ENCODE data around the gene DMTF1.
A peak's percentile ranks its signal among the peaks of the same experiment; 100 is the strongest.
"Not testable (repeated sequence)": the region's sequence is repeated elsewhere in the genome, so short reads cannot be mapped to it uniquely, and the experiment has no call there.

Gene DMTF1

DNA sequence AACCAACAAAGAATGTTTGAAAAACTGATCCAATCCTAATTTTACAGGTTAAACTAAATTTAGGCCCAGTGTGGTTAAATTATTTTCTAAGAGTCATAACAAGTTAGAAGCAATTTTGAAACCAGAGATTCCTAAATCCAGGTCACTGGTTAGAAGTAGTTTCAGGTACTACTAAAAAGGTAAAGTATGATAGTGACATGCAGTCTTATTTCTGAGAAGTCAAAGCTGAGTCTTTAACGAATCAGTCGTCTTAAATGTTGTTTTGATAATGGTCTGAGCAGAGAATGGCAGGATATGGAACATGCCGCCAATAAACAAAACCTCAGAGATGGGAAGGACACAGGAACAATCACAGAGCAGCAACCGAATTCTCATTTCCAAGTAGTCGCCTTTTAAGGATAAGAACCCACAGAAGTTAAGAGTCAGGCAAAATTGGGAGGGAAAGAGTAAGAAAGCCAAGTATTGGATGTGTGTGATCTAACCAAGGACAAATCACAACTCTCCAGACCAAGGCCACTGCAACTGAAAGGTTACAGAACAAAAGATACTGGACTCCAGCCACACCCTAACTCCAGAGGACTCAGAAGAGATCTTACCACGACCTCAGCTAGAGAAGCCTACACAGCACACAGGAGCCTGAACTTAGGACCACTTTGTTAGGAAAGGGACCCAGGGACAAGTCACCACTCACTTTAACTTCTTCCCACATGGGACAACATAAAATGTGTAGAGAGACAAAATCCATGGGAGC, 47.6 kb downstream of the DMTF1 start:
- DNase-seq (ENCODE audit: low spot score): no peak

DNA sequence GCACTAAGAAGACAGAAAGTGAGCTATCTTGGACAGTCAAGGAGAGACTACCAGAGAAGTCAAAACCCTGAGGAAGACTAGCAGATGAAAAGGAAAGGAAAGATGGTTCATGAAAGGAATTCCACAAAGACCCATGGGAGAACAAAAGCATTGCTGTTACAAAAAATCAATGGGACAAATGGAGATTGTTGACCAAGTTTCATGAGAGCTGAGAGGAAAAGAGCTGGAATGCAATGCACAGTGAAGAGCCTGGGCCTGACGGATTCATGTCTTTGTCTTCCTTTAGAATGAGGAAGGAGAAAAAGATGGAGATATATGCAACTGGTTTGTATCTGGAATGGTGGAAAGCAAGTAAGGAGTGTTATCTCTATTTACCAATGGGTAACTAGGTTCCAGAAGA, 50.0 kb downstream of the DMTF1 start:
- no peak for DNase-seq (ENCODE audit: low spot score)

DNA sequence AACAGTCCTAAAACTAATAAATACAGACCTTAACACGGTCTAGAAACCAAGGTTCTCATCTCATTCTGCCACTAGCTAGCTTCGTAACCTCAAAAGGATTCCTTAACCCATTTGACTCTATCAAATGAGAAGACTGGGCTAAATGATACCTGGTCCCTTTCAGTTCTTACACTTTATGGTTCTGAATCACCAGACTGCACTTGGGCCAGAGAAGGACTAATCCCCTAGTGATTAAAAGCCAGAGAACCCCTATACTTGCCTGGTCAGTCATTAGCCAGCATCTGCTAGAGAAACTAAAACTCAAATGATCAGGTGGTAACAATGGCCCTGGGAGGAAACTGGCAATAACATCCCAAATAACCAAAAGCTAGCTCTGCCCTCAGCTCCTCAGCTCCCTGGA, 50.5 kb downstream of the DMTF1 start:
- no peak for DNase-seq (ENCODE audit: low spot score)

DNA sequence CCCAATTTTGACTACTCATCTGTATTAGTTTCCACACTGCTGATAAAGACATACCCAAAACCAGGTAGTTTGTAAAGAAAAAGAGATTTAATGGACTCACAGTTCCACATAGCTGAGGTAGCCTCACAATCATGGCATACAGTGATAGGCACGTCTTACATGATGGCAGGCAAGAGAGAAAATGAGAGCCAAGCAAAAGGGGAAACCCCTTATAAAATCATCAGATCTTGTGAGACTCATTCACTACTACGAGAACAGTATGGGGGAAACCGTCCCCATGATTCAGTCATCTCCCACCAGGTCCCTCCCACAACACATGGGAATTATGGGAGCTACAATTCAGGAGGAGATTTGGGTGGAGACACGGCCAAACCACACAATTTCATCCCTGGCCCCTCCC, 51.7 kb downstream of the DMTF1 start:
- not testable (repeated sequence) for DNase-seq (ENCODE audit: low spot score)

DNA sequence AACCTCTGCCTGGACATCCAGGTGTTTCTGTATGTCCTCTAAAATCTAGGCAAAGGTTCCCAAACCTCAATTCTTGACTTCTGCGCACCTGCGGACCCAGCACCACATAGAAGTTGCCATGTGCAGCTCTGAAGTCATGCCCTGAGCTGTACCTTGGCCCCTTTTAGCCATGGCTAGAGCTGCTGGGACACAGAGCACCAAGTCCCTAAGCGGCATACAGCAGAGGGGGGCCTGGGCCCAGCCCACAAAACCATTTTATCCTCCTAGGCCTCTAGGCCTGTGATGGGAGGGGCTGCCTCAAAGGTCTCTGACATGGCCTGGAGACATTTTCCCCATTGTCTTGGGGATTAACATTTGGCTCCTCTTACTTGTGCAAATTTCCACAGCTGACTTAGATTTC, 52.7 kb downstream of the DMTF1 start:
- no peak for DNase-seq (ENCODE audit: low spot score)

GRCh38 chr7:87205701-87206100, 53.4 kb downstream of the DMTF1 start:
- DNase-seq (ENCODE audit: low spot score): not testable (repeated sequence)

GRCh38 chr7:87206361-87206760, 54.1 kb downstream of the DMTF1 start:
- DNase-seq (ENCODE audit: low spot score): no peak

DNA sequence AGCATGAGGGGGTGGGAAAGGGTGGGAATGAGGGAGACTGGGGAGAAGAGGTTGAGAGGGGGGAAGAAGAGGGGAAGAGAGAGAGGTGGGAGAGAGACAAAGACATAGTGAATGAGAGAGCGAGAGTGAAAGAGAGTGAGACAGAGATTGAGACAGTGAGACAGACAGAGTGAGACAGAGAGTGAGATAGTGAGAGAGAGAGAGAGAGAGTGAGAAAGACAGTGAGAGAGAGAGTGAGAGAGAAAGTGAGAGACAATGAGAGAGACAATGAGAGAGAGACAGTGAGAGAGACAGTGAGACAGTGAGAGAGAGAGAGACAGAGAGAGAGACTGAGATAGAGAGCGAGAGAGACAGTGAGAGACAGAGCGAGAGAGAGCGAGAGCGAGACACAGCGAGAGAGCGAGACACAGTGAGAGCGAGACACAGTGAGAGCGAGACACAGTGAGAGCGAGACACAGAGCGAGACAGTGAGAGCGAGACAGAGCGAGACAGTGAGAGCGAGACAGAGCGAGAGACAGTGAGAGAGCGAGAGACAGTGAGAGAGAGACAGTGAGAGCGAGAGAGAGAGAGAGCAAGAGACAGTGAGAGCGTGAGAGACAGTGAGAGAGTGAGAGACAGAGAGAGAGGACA, 57.2 kb downstream of the DMTF1 start:
- DNase-seq (ENCODE audit: low spot score): no peak

DNA sequence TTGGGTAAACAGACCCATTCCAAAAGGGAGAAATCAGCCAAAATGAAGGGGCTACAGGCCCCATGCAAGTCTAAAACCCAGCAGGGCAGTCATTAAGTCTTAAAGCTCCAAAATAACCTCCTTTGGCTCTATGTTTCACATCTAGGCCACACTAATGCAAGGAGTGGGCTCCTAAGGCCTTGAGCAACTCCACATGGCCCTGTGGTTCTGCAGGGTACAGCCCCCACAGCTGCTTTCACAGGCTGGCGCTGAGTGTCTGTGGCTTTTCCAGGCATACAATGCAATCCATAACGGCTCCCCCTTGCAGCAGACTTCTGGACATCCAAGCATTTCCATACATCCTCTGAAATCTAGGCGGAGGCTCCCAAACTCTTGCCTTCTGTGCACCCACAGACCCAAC, 58.3 kb downstream of the DMTF1 start:
- no peak for DNase-seq (ENCODE audit: low spot score)

- DNase-seq (ENCODE audit: low spot score): no peak
These were observed 60.2 kb downstream of the DMTF1 start for GRCh38 chr7:87212498-87212897.

DNA sequence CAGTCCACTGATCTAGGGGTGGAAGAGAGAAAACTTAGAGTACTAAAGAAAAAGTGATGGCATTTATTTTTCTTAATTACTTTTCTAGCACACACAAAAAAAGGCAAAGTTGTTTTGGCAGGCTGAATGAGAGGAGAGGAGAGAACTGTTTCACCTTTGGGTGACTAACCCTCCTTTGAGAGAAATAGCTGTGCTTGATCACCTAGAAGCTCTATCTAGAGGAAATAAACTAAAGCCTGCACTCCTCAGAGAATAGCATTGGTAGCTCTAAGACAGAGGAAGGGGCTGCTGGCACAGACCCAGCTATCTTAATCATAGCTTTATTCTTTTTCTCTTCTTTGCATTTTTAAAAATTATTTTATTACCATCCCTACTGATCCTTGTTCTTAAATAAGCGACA, 61.0 kb downstream of the DMTF1 start:
- no peak for DNase-seq (ENCODE audit: low spot score)

- DNase-seq (ENCODE audit: low spot score): no peak
These were observed 61.6 kb downstream of the DMTF1 start for GRCh38 chr7:87213811-87214210.

DNA sequence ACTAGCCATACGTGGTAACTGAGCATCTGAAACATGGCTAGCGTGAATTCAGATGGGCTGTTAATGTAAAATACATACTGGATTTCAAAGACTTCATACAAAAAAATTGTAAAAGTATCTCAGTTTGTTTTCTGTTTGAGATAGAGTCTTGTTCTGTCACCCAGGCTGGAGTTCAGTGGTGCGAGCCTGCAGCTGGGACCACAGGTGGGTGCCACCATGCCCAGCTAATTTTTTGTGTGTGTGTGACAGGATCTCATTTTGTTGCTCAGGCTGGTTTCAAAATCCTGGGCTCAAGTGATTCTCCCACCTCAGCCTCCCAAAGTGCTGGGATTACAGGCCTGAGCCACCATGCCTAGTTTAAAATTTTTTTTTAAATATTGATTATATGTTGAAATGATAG, 62.8 kb downstream of the DMTF1 start:
- no peak for DNase-seq (ENCODE audit: low spot score)

- DNase-seq (ENCODE audit: low spot score): no peak
These were observed 64.7 kb downstream of the DMTF1 start for GRCh38 chr7:87216701-87217508.

DNA sequence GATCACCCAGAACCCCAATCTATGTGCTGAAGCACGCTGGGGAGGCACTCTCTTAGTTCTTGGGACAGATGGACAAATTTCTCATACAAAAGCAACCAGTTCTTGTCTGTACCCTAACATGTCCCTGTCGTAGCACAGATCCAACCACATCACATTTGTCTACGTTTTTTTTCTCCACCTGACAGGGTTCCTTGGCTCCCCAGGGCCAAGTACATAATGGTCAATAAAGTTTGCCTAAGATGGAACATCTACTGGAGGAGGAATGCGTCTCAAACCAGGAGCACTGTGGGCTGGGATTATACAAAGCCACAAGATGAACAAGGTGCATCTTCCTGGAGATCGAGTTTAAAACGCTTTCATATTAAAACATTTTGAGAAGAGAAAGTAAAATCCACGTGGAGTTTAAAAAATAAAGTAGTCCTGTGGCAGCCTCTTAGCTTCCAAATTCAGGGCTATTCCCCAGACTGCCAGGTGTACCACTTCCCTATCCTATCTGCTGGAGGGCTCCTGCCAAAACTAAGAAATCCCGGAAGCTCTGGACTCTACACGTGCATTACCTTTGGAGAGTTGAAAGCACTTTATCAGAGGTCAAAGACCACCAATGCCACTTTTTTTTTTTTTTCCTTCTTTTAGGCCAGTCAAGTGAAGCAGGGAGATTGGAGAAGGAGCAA, 65.9 kb downstream of the DMTF1 start:
- DNase-seq (ENCODE audit: low spot score): no peak

DNA sequence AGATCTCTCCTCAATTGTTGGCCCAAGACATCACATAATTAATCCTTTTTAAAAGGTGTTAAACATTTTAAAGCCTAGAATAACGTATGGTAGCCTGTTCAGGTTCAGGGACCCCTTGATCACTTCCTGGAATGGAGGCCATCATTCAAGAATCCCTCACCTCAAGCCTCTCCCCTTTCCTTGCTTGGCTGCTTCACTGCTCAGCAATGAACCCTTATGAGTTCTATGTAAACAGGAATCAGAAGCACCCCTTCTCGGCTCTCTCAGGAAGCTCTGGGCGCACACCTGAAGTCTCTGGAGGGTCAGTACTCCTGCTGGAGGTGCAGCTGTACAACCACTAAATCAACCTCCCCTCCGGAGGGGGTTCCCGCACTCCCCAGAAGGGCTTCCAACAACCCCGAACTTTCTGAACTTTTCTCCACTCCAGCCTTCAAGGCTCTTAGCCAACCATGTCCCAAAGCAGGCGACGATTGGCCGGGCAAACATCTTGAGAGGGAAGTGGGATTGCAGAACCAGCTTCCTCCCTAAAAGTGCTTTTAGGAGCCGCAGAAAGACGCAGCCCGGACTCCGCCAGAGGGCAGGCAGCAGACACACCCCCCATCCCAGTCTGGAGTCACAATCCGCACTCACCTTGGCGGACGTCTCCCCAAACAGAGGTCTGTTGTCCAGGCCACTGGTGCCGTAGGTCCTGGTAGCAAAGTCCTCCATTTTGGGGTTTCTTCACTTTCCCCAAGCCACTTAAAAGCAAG, 66.7 kb downstream of the DMTF1 start:
- peak; percentile 79 for DNase-seq (ENCODE audit: low spot score)

DNA sequence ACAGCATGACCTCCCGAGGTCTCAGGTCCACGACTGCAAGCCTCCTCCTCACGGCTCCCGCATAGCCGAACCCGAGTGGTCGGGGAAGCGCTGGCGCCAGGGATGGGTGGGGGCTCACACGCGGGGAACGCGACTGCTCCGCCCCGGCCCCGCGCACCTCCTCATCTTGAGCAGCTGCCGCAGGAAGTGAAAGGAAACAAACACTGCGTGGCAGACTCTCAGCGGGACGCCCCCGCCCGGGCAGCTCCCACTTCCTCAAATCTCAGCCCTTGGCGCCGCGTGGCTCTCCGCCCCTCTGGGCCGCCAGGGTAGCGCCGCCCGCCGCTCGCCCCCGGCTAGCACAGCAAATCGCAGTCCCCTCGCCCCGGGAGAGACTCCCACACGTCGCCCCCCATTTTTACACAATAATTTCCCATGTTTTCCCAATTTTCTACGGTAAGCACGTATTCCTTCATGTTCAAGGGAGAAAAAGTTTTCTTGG, 67.3 kb downstream of the DMTF1 start, which contains the start of gene TMEM243:
Gene TMEM243 (minus strand): TSS at position 188 of the 481 bp plus-strand sequence. CDS start 229 bp downstream, outside the sequence.
- peak; percentile 88 for DNase-seq (ENCODE audit: low spot score)

DNA sequence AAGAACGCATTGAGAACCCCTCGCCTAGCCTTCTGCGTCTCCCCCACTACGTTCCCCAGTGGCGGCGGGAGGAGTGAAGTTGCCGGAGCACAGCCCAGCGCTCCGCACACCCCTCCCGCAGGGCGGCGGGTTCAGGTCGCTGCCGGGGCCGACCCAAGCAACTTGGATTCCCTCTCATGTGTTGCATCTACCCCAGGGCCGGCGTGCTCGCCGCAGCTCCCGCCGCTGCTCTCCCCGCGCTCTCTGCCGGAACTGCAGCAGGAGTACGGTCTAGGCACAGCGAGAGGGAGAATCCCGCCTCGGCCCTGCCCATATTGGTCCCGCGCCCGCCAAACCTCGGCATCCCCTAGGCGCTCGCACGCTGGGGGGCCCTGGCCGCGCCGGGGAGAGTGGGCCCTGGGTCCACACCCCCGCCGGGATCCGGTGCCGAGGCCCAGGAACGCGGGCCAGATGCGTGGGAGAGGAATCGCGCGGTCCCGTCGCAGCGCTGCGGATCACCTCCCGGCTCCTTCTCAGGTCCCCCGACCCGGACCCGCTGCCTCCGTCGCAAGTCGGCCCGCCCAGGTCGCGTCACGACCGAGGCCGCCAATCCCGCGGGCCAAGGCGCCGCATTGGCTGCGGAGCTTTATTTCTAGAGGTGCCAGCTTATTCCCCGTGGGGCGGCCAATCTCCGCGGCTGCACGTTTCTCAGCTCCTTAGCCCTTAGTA, 67.9 kb downstream of the DMTF1 start:
- peak; percentile 94 for DNase-seq (ENCODE audit: low spot score)

GRCh38 chr7:87220734-87221215, 68.5 kb downstream of the DMTF1 start:
- DNase-seq (ENCODE audit: low spot score): peak; percentile 12

DNA sequence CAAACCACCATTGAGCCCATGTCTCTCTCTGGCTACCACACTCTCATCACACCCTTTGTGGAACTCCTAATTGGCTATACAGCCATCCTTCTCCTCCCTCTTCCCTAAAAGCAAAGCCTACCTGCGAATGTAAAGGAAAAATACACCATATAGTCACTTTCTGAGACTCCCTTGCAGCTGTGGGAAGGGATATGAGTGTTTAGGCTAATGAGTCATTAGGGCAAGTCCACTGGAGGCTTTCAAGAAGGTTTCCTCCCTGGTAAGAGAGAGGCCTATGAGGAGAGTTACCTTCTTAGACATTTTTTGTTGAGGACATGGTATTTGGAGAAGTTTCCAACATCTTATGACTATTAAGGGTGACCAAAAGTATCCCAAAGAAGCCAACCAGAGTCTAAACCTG, 71.4 kb downstream of the DMTF1 start:
- DNase-seq (ENCODE audit: low spot score): no peak

- no peak for DNase-seq (ENCODE audit: low spot score)
These were observed 73.4 kb downstream of the DMTF1 start for GRCh38 chr7:87225696-87226095.

Measured in GM03348 (cell line).